Panc1 (cell line): ENCODE measurements around the gene FOXK2.

ENCODE experiments used
- TF ChIP-seq, protein P1 (sequence below): fragments of 450-650 bp; IDR thresholded peaks from 2 replicates; pipeline ENCODE4 v1.5.1; 2017; ENCODE audit warnings: mild to moderate bottlenecking
- TF ChIP-seq, protein P2 (sequence below), 2 experiments: IDR thresholded peaks; 2 replicates each; pipeline ENCODE4 v1.6.1; 2011 to 2012; ENCODE audit warnings: low read depth in 2 of 2, control low read depth in 1 of 2, low read length in 1 of 2, mild to moderate bottlenecking in 1 of 2, moderate library complexity in 1 of 2; ENCODE audit not compliant: insufficient read depth in 1 of 2

- TF ChIP-seq, protein P1, sequence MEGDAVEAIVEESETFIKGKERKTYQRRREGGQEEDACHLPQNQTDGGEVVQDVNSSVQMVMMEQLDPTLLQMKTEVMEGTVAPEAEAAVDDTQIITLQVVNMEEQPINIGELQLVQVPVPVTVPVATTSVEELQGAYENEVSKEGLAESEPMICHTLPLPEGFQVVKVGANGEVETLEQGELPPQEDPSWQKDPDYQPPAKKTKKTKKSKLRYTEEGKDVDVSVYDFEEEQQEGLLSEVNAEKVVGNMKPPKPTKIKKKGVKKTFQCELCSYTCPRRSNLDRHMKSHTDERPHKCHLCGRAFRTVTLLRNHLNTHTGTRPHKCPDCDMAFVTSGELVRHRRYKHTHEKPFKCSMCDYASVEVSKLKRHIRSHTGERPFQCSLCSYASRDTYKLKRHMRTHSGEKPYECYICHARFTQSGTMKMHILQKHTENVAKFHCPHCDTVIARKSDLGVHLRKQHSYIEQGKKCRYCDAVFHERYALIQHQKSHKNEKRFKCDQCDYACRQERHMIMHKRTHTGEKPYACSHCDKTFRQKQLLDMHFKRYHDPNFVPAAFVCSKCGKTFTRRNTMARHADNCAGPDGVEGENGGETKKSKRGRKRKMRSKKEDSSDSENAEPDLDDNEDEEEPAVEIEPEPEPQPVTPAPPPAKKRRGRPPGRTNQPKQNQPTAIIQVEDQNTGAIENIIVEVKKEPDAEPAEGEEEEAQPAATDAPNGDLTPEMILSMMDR, result no peak
- TF ChIP-seq, protein P2, sequence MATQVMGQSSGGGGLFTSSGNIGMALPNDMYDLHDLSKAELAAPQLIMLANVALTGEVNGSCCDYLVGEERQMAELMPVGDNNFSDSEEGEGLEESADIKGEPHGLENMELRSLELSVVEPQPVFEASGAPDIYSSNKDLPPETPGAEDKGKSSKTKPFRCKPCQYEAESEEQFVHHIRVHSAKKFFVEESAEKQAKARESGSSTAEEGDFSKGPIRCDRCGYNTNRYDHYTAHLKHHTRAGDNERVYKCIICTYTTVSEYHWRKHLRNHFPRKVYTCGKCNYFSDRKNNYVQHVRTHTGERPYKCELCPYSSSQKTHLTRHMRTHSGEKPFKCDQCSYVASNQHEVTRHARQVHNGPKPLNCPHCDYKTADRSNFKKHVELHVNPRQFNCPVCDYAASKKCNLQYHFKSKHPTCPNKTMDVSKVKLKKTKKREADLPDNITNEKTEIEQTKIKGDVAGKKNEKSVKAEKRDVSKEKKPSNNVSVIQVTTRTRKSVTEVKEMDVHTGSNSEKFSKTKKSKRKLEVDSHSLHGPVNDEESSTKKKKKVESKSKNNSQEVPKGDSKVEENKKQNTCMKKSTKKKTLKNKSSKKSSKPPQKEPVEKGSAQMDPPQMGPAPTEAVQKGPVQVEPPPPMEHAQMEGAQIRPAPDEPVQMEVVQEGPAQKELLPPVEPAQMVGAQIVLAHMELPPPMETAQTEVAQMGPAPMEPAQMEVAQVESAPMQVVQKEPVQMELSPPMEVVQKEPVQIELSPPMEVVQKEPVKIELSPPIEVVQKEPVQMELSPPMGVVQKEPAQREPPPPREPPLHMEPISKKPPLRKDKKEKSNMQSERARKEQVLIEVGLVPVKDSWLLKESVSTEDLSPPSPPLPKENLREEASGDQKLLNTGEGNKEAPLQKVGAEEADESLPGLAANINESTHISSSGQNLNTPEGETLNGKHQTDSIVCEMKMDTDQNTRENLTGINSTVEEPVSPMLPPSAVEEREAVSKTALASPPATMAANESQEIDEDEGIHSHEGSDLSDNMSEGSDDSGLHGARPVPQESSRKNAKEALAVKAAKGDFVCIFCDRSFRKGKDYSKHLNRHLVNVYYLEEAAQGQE (IDR thresholded peaks at IDR 0.05; ENCODE audit: insufficient read depth in 1 of 2, low read depth in 2 of 2, low read length in 1 of 2), result no peak
Observed at GRCh38 chr17:82560802-82561428, 41.4 kb downstream of the FOXK2 start.
